ENCODE measurements around the gene PPY.
"Not testable (repeated sequence)": the region's sequence is repeated elsewhere in the genome, so short reads cannot be mapped to it uniquely, and the experiment has no call there.

GRCh38 chr17:43971436-43971835 lies 29.2 kb upstream of the PPY start:
- not testable (repeated sequence) for TF ChIP-seq CTCF (conservative IDR thresholded peaks at IDR 0.05 in 1 of 2, IDR thresholded peaks at IDR 0.05 in 1 of 2; ENCODE audit: low read depth in 1 of 2, low read length in 2 of 2); EZH2 (IDR thresholded peaks at IDR 0.05; ENCODE audit: low read length, missing control alignments)
